Mucosa of descending colon (tissue), 3 donors: ENCODE data around the gene GPR179. TPM values are rescaled to one million over a fixed set of nuclear protein-coding genes. Genes with fewer than 3 reads are reported as not detected.

ENCODE experiments used
- ATAC-seq: fragments of 200-7000 bp; cut with Tn5 transposase; one replicate; pipeline ENCODE4 v1.9.1; 2020; ENCODE audit warnings: mild to moderate bottlenecking, moderate library complexity
- DNase-seq, 3 donors: peaks; one replicate each; pipeline ENCODE4 v3.0.0-alpha.2; 2020
- H3K36me3 ChIP-seq: fragments of 200-600 bp; one replicate; pipeline ENCODE4 v1.8.0; 2021; ENCODE audit warnings: low read depth, mild to moderate bottlenecking
- H3K4me1 ChIP-seq: fragments of 200-600 bp; one replicate; pipeline ENCODE4 v1.8.0; 2021; ENCODE audit warnings: low read depth, mild to moderate bottlenecking
- H3K4me3 ChIP-seq: fragments of 200-600 bp; one replicate; pipeline ENCODE4 v1.8.0; 2021; ENCODE audit warnings: mild to moderate bottlenecking
- H3K9me3 ChIP-seq: fragments of 200-600 bp; one replicate; pipeline ENCODE4 v1.8.0; 2021; ENCODE audit warnings: mild to moderate bottlenecking
- intact Hi-C, 2 donors: fragments of 100-400 bp; cut with DNase I in 1 of 2; cut with micrococcal nuclease in 1 of 2; formaldehyde crosslinking; loops; one replicate each; pipeline versions ENCODE4 v1.11.0 to v1.11.1; 2022; cut with DNase I, micrococcal nuclease
- total RNA-seq, 3 donors: library from RNA; stranded (reverse); fragmentation: NEBNext Ultra II Directional in 2 of 3; extraction: Animal tissue kit (Norgen Biotek cat#: 25700) in 2 of 3; gene quantifications; one replicate each; pipeline versions ENCODE4 v1.2.1 to v1.2.4, GENCODE V29; 2021 to 2023
- TF ChIP-seq, protein P1 (sequence below): fragments of 200-600 bp; IDR thresholded peaks from one replicate; pipeline ENCODE4 v1.8.0; 2022; ENCODE audit warnings: antibody characterized with exemption, mild to moderate bottlenecking
- donor health status: DM: no; HTN: no; CAD: no; lungs with moderate emphysema.
- donor health status: DM: no; HTN: no; CAD: no.
- donor health status: DM: no; HTN: yes; CAD: no.

GPR179 gene
- total RNA-seq, 3 donors from 2014 or later = 0.02 to 0.38 (median 0.09) TPM

DNA sequence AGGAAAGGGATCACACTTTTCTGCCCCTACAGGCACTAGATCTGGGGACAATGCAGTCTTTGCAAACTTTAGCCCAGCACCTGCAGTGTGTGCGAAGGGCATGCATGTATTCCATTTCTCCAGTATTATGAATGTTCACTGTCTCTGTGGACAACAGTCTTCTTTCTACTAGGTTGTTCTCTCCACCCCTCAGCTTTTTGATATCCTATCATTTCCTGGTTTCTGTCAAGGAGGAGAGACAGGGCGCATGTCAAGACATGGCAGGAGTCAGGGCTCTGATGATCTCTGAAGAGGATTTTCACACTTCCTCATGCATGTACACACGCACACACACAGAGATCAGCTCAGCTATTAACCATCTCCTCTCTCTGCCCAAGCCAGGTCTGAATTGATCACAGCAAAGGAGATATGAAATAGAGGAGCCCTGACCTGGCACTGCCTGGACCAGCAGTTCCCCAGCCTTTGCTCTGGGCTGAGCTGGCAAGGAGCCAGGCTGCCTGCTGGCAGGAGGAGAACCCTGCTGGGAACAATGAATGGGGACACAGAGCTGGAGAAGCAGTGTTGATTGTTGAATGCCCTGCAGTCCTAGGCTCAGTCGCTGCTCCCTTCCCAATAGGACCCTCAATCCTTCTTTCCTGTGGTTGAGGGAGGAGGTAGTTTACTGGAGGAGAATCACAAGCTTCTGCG lies 2.6 kb downstream of the GPR179 start:
- Histone ChIP-seq H3K9me3 (no peaks in the 10 kb centered on the region), H3K4me3 (no peak overlapping the region), H3K4me1 (no peaks in the 10 kb centered on the region), H3K36me3 (no peaks in the 10 kb centered on the region)
- ATAC-seq (peak; percentile 50), DNase-seq (peak in 2 of 3 donors; percentile 59 to 64)
- intact Hi-C loops = loop anchor here in 1 of 2 donors (10.0 kb wide), 1 partner anchor 64 kb away; no protein-coding TSS in a partner anchor
- TF ChIP-seq, protein P1, sequence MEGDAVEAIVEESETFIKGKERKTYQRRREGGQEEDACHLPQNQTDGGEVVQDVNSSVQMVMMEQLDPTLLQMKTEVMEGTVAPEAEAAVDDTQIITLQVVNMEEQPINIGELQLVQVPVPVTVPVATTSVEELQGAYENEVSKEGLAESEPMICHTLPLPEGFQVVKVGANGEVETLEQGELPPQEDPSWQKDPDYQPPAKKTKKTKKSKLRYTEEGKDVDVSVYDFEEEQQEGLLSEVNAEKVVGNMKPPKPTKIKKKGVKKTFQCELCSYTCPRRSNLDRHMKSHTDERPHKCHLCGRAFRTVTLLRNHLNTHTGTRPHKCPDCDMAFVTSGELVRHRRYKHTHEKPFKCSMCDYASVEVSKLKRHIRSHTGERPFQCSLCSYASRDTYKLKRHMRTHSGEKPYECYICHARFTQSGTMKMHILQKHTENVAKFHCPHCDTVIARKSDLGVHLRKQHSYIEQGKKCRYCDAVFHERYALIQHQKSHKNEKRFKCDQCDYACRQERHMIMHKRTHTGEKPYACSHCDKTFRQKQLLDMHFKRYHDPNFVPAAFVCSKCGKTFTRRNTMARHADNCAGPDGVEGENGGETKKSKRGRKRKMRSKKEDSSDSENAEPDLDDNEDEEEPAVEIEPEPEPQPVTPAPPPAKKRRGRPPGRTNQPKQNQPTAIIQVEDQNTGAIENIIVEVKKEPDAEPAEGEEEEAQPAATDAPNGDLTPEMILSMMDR = no peak

DNA sequence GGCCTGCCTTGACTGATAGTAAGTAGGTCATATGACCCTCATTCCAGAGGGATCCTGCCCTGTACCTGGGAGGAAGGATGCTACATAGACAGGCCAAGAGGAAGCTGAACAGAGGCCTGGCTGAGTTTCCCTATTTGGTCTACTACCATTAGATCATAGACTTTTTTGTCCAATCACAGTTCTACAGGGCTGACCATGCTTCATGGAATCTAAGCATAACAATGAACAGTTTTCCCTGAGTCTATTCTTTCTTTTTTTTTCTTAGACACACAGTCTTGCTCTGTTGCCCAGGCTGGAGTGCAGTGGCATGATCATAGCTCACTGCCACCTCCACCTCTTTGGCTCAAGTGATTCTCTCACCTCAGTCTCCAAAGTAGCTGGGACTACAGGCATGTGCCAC lies 3.9 kb downstream of the GPR179 start:
- Histone ChIP-seq H3K9me3 (no peaks in the 10 kb centered on the region), H3K4me1 (no peaks in the 10 kb centered on the region), H3K4me3 (no peak overlapping the region), H3K36me3 (no peaks in the 10 kb centered on the region)
- DNase-seq (no peak), ATAC-seq (no peak)
- TF ChIP-seq, protein P1 = no peak
- intact Hi-C loops = loop anchor here in 1 of 2 donors (10.0 kb wide), 1 partner anchor 65 kb away; no protein-coding TSS in a partner anchor

DNA sequence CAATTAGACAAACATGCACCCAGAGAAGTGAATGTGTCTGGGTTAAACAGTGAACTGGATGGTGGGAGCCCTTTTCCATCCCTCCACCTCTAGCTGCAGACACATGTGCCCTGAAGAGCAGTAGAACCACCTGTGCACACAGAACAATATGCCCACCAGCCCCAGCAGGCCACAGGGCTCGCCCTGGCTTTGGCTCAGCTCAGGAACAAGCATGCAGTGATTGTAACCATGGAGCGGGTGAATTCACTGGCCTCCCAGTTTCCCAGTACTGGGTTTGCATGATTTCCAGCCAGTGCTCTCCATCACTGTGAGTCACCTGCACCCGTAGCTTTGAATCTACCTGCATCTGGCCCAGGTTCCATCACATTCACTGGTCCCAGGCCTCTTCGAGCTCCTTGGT lies 5.2 kb downstream of the GPR179 start:
- Histone ChIP-seq H3K9me3 (no peaks in the 10 kb centered on the region), H3K36me3 (no peaks in the 10 kb centered on the region), H3K4me3 (no peak overlapping the region), H3K4me1 (no peaks in the 10 kb centered on the region)
- DNase-seq (no peak), ATAC-seq (no peak)
- intact Hi-C loops = no loop called here
- TF ChIP-seq, protein P1 = no peak

DNA sequence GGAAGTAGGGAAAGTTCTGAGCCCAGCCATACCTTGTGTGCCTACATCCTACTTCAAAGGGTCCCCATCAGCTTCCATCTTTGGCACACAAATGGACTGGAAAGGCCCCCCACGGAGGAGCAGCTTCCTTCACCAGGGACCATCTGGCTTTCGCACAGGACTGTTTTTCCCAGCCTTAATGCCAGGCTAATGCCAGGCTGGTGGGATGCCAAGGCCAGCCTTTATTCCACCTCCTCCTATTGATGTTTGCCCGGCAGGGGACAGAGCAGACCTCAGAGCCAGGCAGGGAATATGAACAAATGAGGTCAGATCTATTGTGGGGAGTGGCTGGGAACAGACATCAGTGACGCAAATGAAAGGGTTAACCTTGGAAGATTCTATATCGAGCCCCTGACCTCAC lies 5.7 kb downstream of the GPR179 start:
- TF ChIP-seq, protein P1 = no peak

DNA sequence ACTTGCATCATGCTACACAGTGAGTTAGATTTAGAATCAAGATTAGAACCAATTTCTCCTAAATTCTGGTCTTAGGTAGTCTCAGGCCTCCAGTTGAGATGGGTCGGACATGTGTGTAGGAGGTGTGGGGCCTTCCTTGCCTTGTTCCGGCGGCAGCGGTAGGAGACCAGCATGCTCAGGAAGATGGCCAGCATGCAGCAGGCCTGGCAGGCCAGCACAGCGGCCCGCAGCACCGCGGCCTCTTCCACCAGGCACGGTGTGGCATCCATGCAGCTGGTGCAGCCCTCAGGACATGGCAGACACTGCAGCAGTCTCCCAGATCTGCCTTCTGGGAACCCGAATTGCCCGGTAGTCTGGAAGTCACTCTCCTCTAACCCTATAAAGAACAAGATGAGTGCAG lies 6.9 kb downstream of the GPR179 start:
- intact Hi-C loops = no loop called here
- ATAC-seq (no peak), DNase-seq (no peak)
- H3K36me3 ChIP-seq = no peaks in the 10 kb centered on the region
- H3K4me3 ChIP-seq = no peak overlapping the region
- H3K4me1 ChIP-seq = no peaks in the 10 kb centered on the region
- no peaks in the 10 kb centered on the region for H3K9me3 ChIP-seq
- TF ChIP-seq, protein P1 = no peak

More for the DNA sequence above, 5.7 kb downstream of the GPR179 start:
- intact Hi-C loops = no loop called here
- Histone ChIP-seq H3K4me3 (no peak overlapping the region), H3K9me3 (no peaks in the 10 kb centered on the region), H3K36me3 (no peaks in the 10 kb centered on the region), H3K4me1 (no peaks in the 10 kb centered on the region)
- ATAC-seq (no peak), DNase-seq (no peak)
